OCI-LY1 (cell line): ENCODE data around the gene NDUFA11.

ENCODE experiments used
- H2AFZ ChIP-seq: fragments of 200-600 bp; sonication (generic), shearing (Covaris generic); 2 replicates; pipeline ENCODE4 v1.6.0; 2014; ENCODE audit warnings: antibody characterized with exemption, mild to moderate bottlenecking, low read length
- H3F3A ChIP-seq: fragments of 200-600 bp; sonication (generic), shearing (Covaris generic); 2 replicates; pipeline ENCODE4 v1.6.0; 2014; ENCODE audit warnings: mild to moderate bottlenecking, antibody characterized with exemption, low read length, moderate library complexity; ENCODE audit not compliant: insufficient read depth
- H3K27ac ChIP-seq: fragments of 200-600 bp; sonication (generic); 2 replicates; pipeline ENCODE4 v1.5.1; 2014; ENCODE audit warnings: low read length, mixed run types, mild to moderate bottlenecking, low read depth; ENCODE audit not compliant: poor library complexity, severe bottlenecking
- H3K27me3 ChIP-seq: fragments of 200-600 bp; sonication (generic); 2 replicates; pipeline ENCODE4 v1.6.0; 2014; ENCODE audit warnings: antibody characterized with exemption, mild to moderate bottlenecking, low read length, moderate library complexity; ENCODE audit not compliant: insufficient read depth
- H3K36me3 ChIP-seq: fragments of 200-600 bp; sonication (generic); 2 replicates; pipeline ENCODE4 v1.6.1; 2014; ENCODE audit warnings: mild to moderate bottlenecking, antibody characterized with exemption, low read length, moderate library complexity, mixed read lengths; ENCODE audit not compliant: insufficient read depth
- H3K4me1 ChIP-seq: fragments of 200-600 bp; sonication (generic); 2 replicates; pipeline ENCODE4 v1.5.1; 2014; ENCODE audit warnings: mild to moderate bottlenecking, low read length, moderate library complexity; ENCODE audit not compliant: insufficient read depth, severe bottlenecking
- H3K4me2 ChIP-seq: fragments of 200-600 bp; sonication (generic), shearing (Covaris generic); 2 replicates; pipeline ENCODE4 v1.6.1; 2014; ENCODE audit warnings: low read length
- H3K4me3 ChIP-seq: fragments of 200-600 bp; sonication (generic); 2 replicates; pipeline ENCODE4 v1.5.1; 2014; ENCODE audit warnings: low read length, low read depth, mild to moderate bottlenecking, mixed read lengths; ENCODE audit not compliant: poor library complexity, severe bottlenecking
- H3K79me2 ChIP-seq: fragments of 200-600 bp; shearing (Covaris generic); 2 replicates; pipeline ENCODE4 v1.6.1; 2016; ENCODE audit warnings: mixed run types, low read length, mixed read lengths; ENCODE audit not compliant: insufficient read depth
- H3K9ac ChIP-seq: fragments of 200-600 bp; sonication (generic), shearing (Covaris generic); 2 replicates; pipeline ENCODE4 v1.6.1; 2014; ENCODE audit warnings: mild to moderate bottlenecking, low read length, mixed read lengths
- H3K9me2 ChIP-seq: fragments of 200-600 bp; sonication (generic), shearing (Covaris generic); 2 replicates; pipeline ENCODE4 v1.6.1; 2014; ENCODE audit warnings: low read depth, mild to moderate bottlenecking, low read length, mixed read lengths
- H3K9me3 ChIP-seq: fragments of 200-600 bp; shearing (Covaris generic); 2 replicates; pipeline ENCODE4 v1.6.1; 2014; ENCODE audit warnings: low read length, mixed read lengths
- H4K20me1 ChIP-seq: fragments of 200-600 bp; sonication (generic), shearing (Covaris generic); 2 replicates; pipeline ENCODE4 v1.6.0; 2016; ENCODE audit warnings: mild to moderate bottlenecking, low read length; ENCODE audit not compliant: insufficient read depth
- CTCF ChIP-seq: fragments of 200-600 bp; sonication (generic), shearing (Covaris generic); IDR thresholded peaks from 2 replicates; pipeline ENCODE4 v1.5.1; 2017; ENCODE audit warnings: mild to moderate bottlenecking, antibody characterized with exemption, low read length, moderate library complexity, mixed read lengths
- EZH2 ChIP-seq: fragments of 200-600 bp; sonication (generic), shearing (Covaris generic); IDR thresholded peaks from 2 replicates; pipeline ENCODE4 v1.8.0; 2017; ENCODE audit warnings: borderline replicate concordance, mixed run types, mild to moderate bottlenecking, antibody characterized with exemption, low read length, moderate library complexity, mixed read lengths

Gene NDUFA11

GRCh38 chr19:5943045-5943444, 39.5 kb upstream of the NDUFA11 start:
- Histone ChIP-seq H3F3A (no peaks in the 10 kb centered on the region), H3K4me1 (no peaks in the 10 kb centered on the region), H3K9me2 (no peaks in the 10 kb centered on the region), H3K36me3 (peaks cover 41% of the 10 kb centered on the region), H3K9ac (no peak overlapping the region), H2AFZ (no peak overlapping the region), H4K20me1 (no peaks in the 10 kb centered on the region), H3K79me2 (no peaks in the 10 kb centered on the region; the same call in 1 of the 2 replicates), H3K27me3 (no peaks in the 10 kb centered on the region), H3K4me2 (no peak overlapping the region), H3K9me3 (no peaks in the 10 kb centered on the region), H3K4me3 (no peak overlapping the region), H3K27ac (no peak overlapping the region)
- TF ChIP-seq CTCF (no peak), EZH2 (no peak)

GRCh38 chr19:5941673-5942072, 38.1 kb upstream of the NDUFA11 start:
- H3K4me2 ChIP-seq = no peak overlapping the region

GRCh38 chr19:5940260-5941208, 36.9 kb upstream of the NDUFA11 start:
- H3K9ac ChIP-seq = no peak overlapping the region

More at GRCh38 chr19:5941673-5942072, 38.1 kb upstream of the NDUFA11 start:
- Histone ChIP-seq H3K9me2 (no peaks in the 10 kb centered on the region), H3K4me3 (no peak overlapping the region), H3K79me2 (no peaks in the 10 kb centered on the region), H3K9ac (no peak overlapping the region), H3K27ac (no peak overlapping the region), H3K9me3 (no peaks in the 10 kb centered on the region), H3K36me3 (peaks cover 53% of the 10 kb centered on the region), H3F3A (no peaks in the 10 kb centered on the region), H2AFZ (no peak overlapping the region), H4K20me1 (no peaks in the 10 kb centered on the region), H3K4me1 (no peaks in the 10 kb centered on the region), H3K27me3 (no peaks in the 10 kb centered on the region)
- no peak for TF ChIP-seq EZH2

GRCh38 chr19:5937550-5937949, 34.0 kb upstream of the NDUFA11 start:
- H3K4me2 ChIP-seq = no peak overlapping the region
- no peak overlapping the region for H3K4me3 ChIP-seq
- no peak overlapping the region for H2AFZ ChIP-seq
- no peaks in the 10 kb centered on the region for H4K20me1 ChIP-seq
- TF ChIP-seq CTCF = no peak
- no peak for TF ChIP-seq EZH2
- no peaks in the 10 kb centered on the region for H3K27me3 ChIP-seq
- H3F3A ChIP-seq = no peaks in the 10 kb centered on the region
- no peaks in the 10 kb centered on the region for H3K9me3 ChIP-seq
- peaks cover 73% of the 10 kb centered on the region for H3K36me3 ChIP-seq
- H3K9ac ChIP-seq = no peak overlapping the region
- H3K27ac ChIP-seq = no peak overlapping the region
- no peaks in the 10 kb centered on the region for H3K79me2 ChIP-seq
- no peaks in the 10 kb centered on the region for H3K4me1 ChIP-seq
- H3K9me2 ChIP-seq = no peaks in the 10 kb centered on the region

More at GRCh38 chr19:5940260-5941208, 36.9 kb upstream of the NDUFA11 start:
- Histone ChIP-seq H2AFZ (no peak overlapping the region), H3K4me1 (no peaks in the 10 kb centered on the region), H3F3A (no peaks in the 10 kb centered on the region), H3K36me3 (peaks cover 58% of the 10 kb centered on the region), H3K4me3 (no peak overlapping the region), H3K9me2 (no peaks in the 10 kb centered on the region), H4K20me1 (no peaks in the 10 kb centered on the region), H3K9me3 (no peaks in the 10 kb centered on the region), H3K27me3 (no peaks in the 10 kb centered on the region), H3K79me2 (no peaks in the 10 kb centered on the region), H3K27ac (no peak overlapping the region), H3K4me2 (no peak overlapping the region)
- no peak for TF ChIP-seq EZH2
